Heart left ventricle (tissue), 16 donors: ENCODE results near the gene SLC9A9. TPM values are rescaled to one million over a fixed set of nuclear protein-coding genes. Genes with fewer than 3 reads are reported as not detected.

Experiments used
- ATAC-seq, 4 donors: fragments of 200-7000 bp; cut with Tn5 transposase; one replicate each; pipeline ENCODE4 v1.9.1; 2020 to 2022; ENCODE audit warnings: moderate library complexity in 4 of 4, mild to moderate bottlenecking in 3 of 4, moderate number of reproducible peaks in 1 of 4
- DNase-seq, 5 donors: peaks; one replicate each; pipeline ENCODE4 v3.0.0-alpha.2; 2020
- H3K27ac ChIP-seq, 12 donors: fragments of 200-600 bp; sonication (generic) in 4 of 12; one replicate each; pipeline versions ENCODE4 v1.5.0 to v1.8.0; 2016 to 2022; ENCODE audit warnings: mild to moderate bottlenecking in 2 of 12
- H3K27me3 ChIP-seq, 9 donors: fragments of 200-600 bp; sonication (generic) in 2 of 9; one replicate each; pipeline versions ENCODE4 v1.5.1 to v1.8.0; 2016 to 2022; ENCODE audit warnings: mild to moderate bottlenecking in 3 of 9
- H3K36me3 ChIP-seq, 9 donors: fragments of 200-600 bp; sonication (generic) in 2 of 9; one replicate each; pipeline versions ENCODE4 v1.5.0 to v1.8.0; 2018 to 2022; ENCODE audit warnings: mild to moderate bottlenecking in 2 of 9
- H3K4me1 ChIP-seq, 12 donors: fragments of 200-600 bp; sonication (generic) in 4 of 12; one replicate each; pipeline versions ENCODE4 v1.5.0 to v1.8.0; 2016 to 2022; ENCODE audit warnings: mild to moderate bottlenecking in 3 of 12
- H3K4me3 ChIP-seq, 12 donors: fragments of 200-600 bp; sonication (generic) in 4 of 12; one replicate each; pipeline versions ENCODE4 v1.5.0 to v1.8.0; 2017 to 2022; ENCODE audit warnings: mild to moderate bottlenecking in 9 of 12, moderate library complexity in 4 of 12
- H3K9me3 ChIP-seq, 12 donors: fragments of 200-600 bp; sonication (generic) in 4 of 12; one replicate each; pipeline versions ENCODE4 v1.5.0 to v1.8.0; 2016 to 2022; ENCODE audit warnings: mild to moderate bottlenecking in 1 of 12
- CTCF ChIP-seq, 12 donors: fragments of 200-600 bp; sonication (generic) in 4 of 12; IDR thresholded peaks; one replicate each; pipeline versions ENCODE4 v1.5.0 to v1.8.0; 2018 to 2022; ENCODE audit warnings: antibody characterized with exemption in 12 of 12, mild to moderate bottlenecking in 5 of 12
- POLR2A ChIP-seq, 2 donors: fragments of 450-650 bp; IDR thresholded peaks; one replicate each; pipeline ENCODE4 v1.6.1; 2017; ENCODE audit warnings: antibody characterized with exemption in 2 of 2, mild to moderate bottlenecking in 2 of 2, moderate library complexity in 2 of 2
- WGBS, 4 donors: extraction: QIAGEN DNeasy Blood & Tissue Kit in 2 of 4; methylation state at CpG; one replicate each; pipeline versions ENCODE4 v1.1.5 to v1.1.7; 2013 to 2018; 5-methylcytosine and 5-hydroxymethylcytosine counted together
- intact Hi-C, 10 donors: fragments of 100-400 bp; cut with DNase I; formaldehyde crosslinking; loops; one replicate each; pipeline versions ENCODE4 v1.11.1 to v1.14.2; 2022
- polyA plus RNA-seq, 2 donors: library from polyadenylated mRNA; stranded (reverse); fragments of 200-250 nt; gene quantifications; one replicate each; pipeline ENCODE4 v1.2.3, GENCODE V29; 2013
- total RNA-seq, 9 donors: library from RNA; depleted of rRNA in 2 of 9; stranded (reverse); fragments of >200 nt in 2 of 9; fragmentation: NEBNext Ultra II Directional in 3 of 9; extraction: Animal tissue kit (Norgen Biotek cat#: 25700) in 3 of 9; gene quantifications; one replicate each; pipeline versions ENCODE4 v1.1.0 to v1.2.4, GENCODE V29; 2016 to 2023
- donor health status: ischemic (EF 13 %, LVEDD 7.1; RV severe dilation, severe dysfunction).
- donor health status: healthy with polysubstance abuse.
- donor health status: DM: no; HTN: yes; CAD: no.
- donor health status: DM: no; HTN: no; CAD: no.
- donor health status: ischemic (EF 25% LVEDD 6.9; RV normal size, moderate dysfunction).
- donor health status: ischemic (EF 25% LVEDD 5.7; RV mildly dilated, moderate dysfunction).
- donor health status: healthy.
- donor health status: DM: yes; HTN: yes; CAD: no.
- donor health status: ischemic (EF 35%, LVEDD 5.7; RV mildly dilated, moderate dysfunction).
- donor health status: nonischemic (EF 11% LVEDD 7.7; RV severe dilation, severe dysfunction).
- donor health status: DM: yes; HTN: yes; CAD: no.
- donor health status: PGD.
- donor health status: ischemic (EF 29% LVEDD 5.4; RV normal size, mild dysfunction).
- donor health status: nonischemic (EF 23%, LVEDD 6.1; RV moderate dilation, normal function).

Gene SLC9A9
- total and polyA plus RNA-seq, 11 donors, result 0.76 to 17.5 (median 3.3) TPM

GRCh38 chr3:143334231-143334630 is 514.0 kb downstream of the SLC9A9 start:
- H3K36me3 ChIP-seq, result no peaks in the 10 kb centered on the region
- 94 to 98% (median 95%) methylated on average over 4 of the region's 4 CpGs for WGBS, 4 donors
- no peak overlapping the region for H3K4me3 ChIP-seq
- H3K9me3 ChIP-seq, result peaks cover 0 to 9% (median 4%) of the 10 kb centered on the region in 12 donors
- ATAC-seq (no peak), DNase-seq (no peak)
- TF ChIP-seq POLR2A (IDR thresholded peaks at IDR 0.05), result no peak
- no peak for TF ChIP-seq CTCF (IDR thresholded peaks at IDR 0.05)
- H3K27ac ChIP-seq, result no peak overlapping the region
- intact Hi-C loops, result no loop called here
- H3K4me1 ChIP-seq, result peaks cover 0 to 27% (median 14%) of the 10 kb centered on the region in 12 donors
- H3K27me3 ChIP-seq, result no peaks in the 10 kb centered on the region

GRCh38 chr3:143333367-143333766 is 514.9 kb downstream of the SLC9A9 start:
- Histone ChIP-seq H3K36me3 (no peaks in the 10 kb centered on the region), H3K27me3 (no peaks in the 10 kb centered on the region), H3K9me3 (peaks cover 0 to 9% (median 4%) of the 10 kb centered on the region in 12 donors), H3K4me3 (no peak overlapping the region), H3K4me1 (peaks cover 0 to 27% (median 14%) of the 10 kb centered on the region in 12 donors), H3K27ac (no peak overlapping the region)
- no peak for DNase-seq
- 43 to 91% (median 70%) methylated on average over 2 of the region's 2 CpGs for whole genome bisulfite sequencing, 4 donors
- no peak for TF ChIP-seq POLR2A (IDR thresholded peaks at IDR 0.05)
- no peak for TF ChIP-seq CTCF (IDR thresholded peaks at IDR 0.05)
- no peak for ATAC-seq
- intact Hi-C loops, result no loop called here

- Histone ChIP-seq H3K4me1 (peaks cover 0 to 37% (median 13%) of the 10 kb centered on the region in 12 donors), H3K9me3 (peaks cover 0 to 9% (median 4%) of the 10 kb centered on the region in 12 donors), H3K4me3 (no peak overlapping the region), H3K27me3 (no peaks in the 10 kb centered on the region), H3K27ac (no peak overlapping the region), H3K36me3 (no peaks in the 10 kb centered on the region)
- DNase-seq, result no peak
- 7 to 30% (median 24%) methylated on average over 1 of the region's 1 CpG for WGBS, 4 donors
- TF ChIP-seq CTCF (IDR thresholded peaks at IDR 0.05) (no peak), POLR2A (IDR thresholded peaks at IDR 0.05) (no peak)
- intact Hi-C loops, result no loop called here
- no peak for ATAC-seq
Measured at GRCh38 chr3:143332026-143332425, 516.2 kb downstream of the SLC9A9 start.

- Histone ChIP-seq H3K27me3 (no peaks in the 10 kb centered on the region), H3K4me3 (no peak overlapping the region), H3K4me1 (peaks cover 0 to 43% (median 13%) of the 10 kb centered on the region in 12 donors), H3K27ac (no peak overlapping the region), H3K36me3 (no peaks in the 10 kb centered on the region), H3K9me3 (peaks cover 0 to 9% (median 4%) of the 10 kb centered on the region in 12 donors)
- no peak for TF ChIP-seq POLR2A (IDR thresholded peaks at IDR 0.05)
- TF ChIP-seq CTCF (IDR thresholded peaks at IDR 0.05), result no peak
- intact Hi-C loops, result no loop called here
- ATAC-seq, result peak in 1 of 4 donors; percentile 29
- 65 to 70% (median 67%) methylated on average over 5 of the region's 5 CpGs for whole genome bisulfite sequencing, 4 donors
- no peak for DNase-seq
Measured at GRCh38 chr3:143331350-143331749, 516.9 kb downstream of the SLC9A9 start.
